HL-60/S4 (cell line): ENCODE measurements around the gene HAPSTR1.

ENCODE experiments used
- in situ Hi-C: fragments of 300-500 bp; cut with MboI; formaldehyde crosslinking; loops from 2 replicates; pipeline ENCODE4 v1.14.3; 2022; ENCODE audit warnings: low sequenced_read_pairs

Gene HAPSTR1

GRCh38 chr16:9119795-9120194, 28.4 kb downstream of the HAPSTR1 start:
- in situ Hi-C loops, result no loop called here

GRCh38 chr16:9122342-9122741, 30.9 kb downstream of the HAPSTR1 start:
- in situ Hi-C loops, result no loop called here

GRCh38 chr16:9122969-9123368, 31.5 kb downstream of the HAPSTR1 start:
- in situ Hi-C loops, result no loop called here

GRCh38 chr16:9123401-9123800, 32.0 kb downstream of the HAPSTR1 start:
- in situ Hi-C loops, result no loop called here

GRCh38 chr16:9123871-9124270, 32.4 kb downstream of the HAPSTR1 start:
- in situ Hi-C loops, result no loop called here

- in situ Hi-C loops, result no loop called here
Measured at GRCh38 chr16:9124444-9124843, 33.0 kb downstream of the HAPSTR1 start.

- in situ Hi-C loops, result no loop called here
Measured at GRCh38 chr16:9124908-9125584, 33.6 kb downstream of the HAPSTR1 start.

- in situ Hi-C loops, result no loop called here
Measured at GRCh38 chr16:9125658-9126505, 34.4 kb downstream of the HAPSTR1 start.

- in situ Hi-C loops, result no loop called here
Measured at GRCh38 chr16:9126609-9127008, 35.2 kb downstream of the HAPSTR1 start.

GRCh38 chr16:9128346-9129342, 37.2 kb downstream of the HAPSTR1 start:
- in situ Hi-C loops, result no loop called here

- in situ Hi-C loops, result no loop called here
Measured at GRCh38 chr16:9134306-9134705, 42.9 kb downstream of the HAPSTR1 start.

GRCh38 chr16:9134739-9135138, 43.3 kb downstream of the HAPSTR1 start:
- in situ Hi-C loops, result no loop called here

- in situ Hi-C loops, result no loop called here
Measured at GRCh38 chr16:9135797-9136196, 44.4 kb downstream of the HAPSTR1 start.

GRCh38 chr16:9136596-9136995, 45.2 kb downstream of the HAPSTR1 start:
- in situ Hi-C loops, result no loop called here

GRCh38 chr16:9138021-9138680, 46.7 kb downstream of the HAPSTR1 start:
- in situ Hi-C loops, result no loop called here

GRCh38 chr16:9138731-9139501, 47.5 kb downstream of the HAPSTR1 start:
- in situ Hi-C loops, result no loop called here

GRCh38 chr16:9139965-9140364, 48.5 kb downstream of the HAPSTR1 start:
- in situ Hi-C loops, result no loop called here
